GM13976 (cell line): ENCODE measurements around the gene MOB3A.
A peak's percentile ranks its signal among the peaks of the same experiment; 100 is the strongest.
"Not testable (repeated sequence)": the region's sequence is repeated elsewhere in the genome, so short reads cannot be mapped to it uniquely, and the experiment has no call there.

Source experiments
- DNase-seq: peaks from one replicate; pipeline ENCODE4 v3.0.0; 2012; ENCODE audit warnings: low spot score
- CTCF ChIP-seq: IDR thresholded peaks from 2 replicates; pipeline ENCODE4 v1.5.1; 2012; ENCODE audit warnings: borderline replicate concordance, mild to moderate bottlenecking; ENCODE audit not compliant: insufficient read depth; ENCODE audit errors: extremely low read depth, missing control alignments, control extremely low read depth
- in situ Hi-C: fragments of 300-500 bp; cut with MboI; formaldehyde crosslinking; loops from one replicate; pipeline ENCODE4 v1.12.0; 2022; ENCODE audit warnings: low sequenced_read_pairs, mixed read lengths, inconsistent platforms; ENCODE audit not compliant: unreplicated experiment

The MOB3A gene

GRCh38 chr19:2035590-2035991 lies 60.5 kb downstream of the MOB3A start:
- in situ Hi-C loops: no loop called here
- DNase-seq: no peak
- no peak for TF ChIP-seq CTCF

- peak; percentile 73 for DNase-seq
- TF ChIP-seq CTCF: no peak
- in situ Hi-C loops: no loop called here
Observed at GRCh38 chr19:2034729-2035589, 61.2 kb downstream of the MOB3A start.

GRCh38 chr19:2034253-2034652 lies 61.9 kb downstream of the MOB3A start:
- DNase-seq, in situ Hi-C loops: not testable (repeated sequence)

- in situ Hi-C loops: no loop called here
- TF ChIP-seq CTCF: no peak
- no peak for DNase-seq
Observed at GRCh38 chr19:2033825-2034159, 62.3 kb downstream of the MOB3A start.

GRCh38 chr19:2033115-2033824 lies 62.9 kb downstream of the MOB3A start:
- no peak for TF ChIP-seq CTCF
- no peak for DNase-seq
- in situ Hi-C loops: no loop called here

- no peak for TF ChIP-seq CTCF
- no peak for DNase-seq
- in situ Hi-C loops: no loop called here
Observed at GRCh38 chr19:2032296-2032941, 63.7 kb downstream of the MOB3A start.

GRCh38 chr19:2027361-2027760 lies 68.8 kb downstream of the MOB3A start:
- no peak for TF ChIP-seq CTCF
- DNase-seq: no peak
- in situ Hi-C loops: no loop called here
